ENCODE data around the gene WASHC4.

The WASHC4 gene

DNA sequence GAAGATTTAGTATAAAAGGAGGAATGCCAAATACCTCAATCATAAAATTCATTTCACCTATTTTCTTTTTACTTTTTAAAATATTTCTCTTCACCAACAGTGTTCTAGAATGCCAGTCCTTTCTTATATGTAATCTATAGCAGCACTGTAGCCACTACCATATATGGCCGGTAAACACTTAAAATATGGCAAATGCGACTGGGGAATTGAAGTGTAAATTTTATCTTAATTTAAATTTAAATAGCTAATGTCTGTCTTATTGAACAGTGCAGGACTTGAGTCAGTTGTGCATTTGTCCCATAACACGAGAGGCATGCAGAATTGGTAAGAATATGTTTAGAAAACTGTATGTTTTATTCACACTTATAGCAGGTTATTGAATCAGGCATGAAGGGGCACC is 50.1 kb downstream of the WASHC4 start:
- in situ Hi-C loops (cut with MboI; ENCODE audit: low pct_unique_long_range_greater_than_20kb, low sequenced_read_pairs, unreplicated experiment) = no loop called here
- no peak for DNase-seq (ENCODE audit: low spot score)
- TF ChIP-seq, protein P1, sequence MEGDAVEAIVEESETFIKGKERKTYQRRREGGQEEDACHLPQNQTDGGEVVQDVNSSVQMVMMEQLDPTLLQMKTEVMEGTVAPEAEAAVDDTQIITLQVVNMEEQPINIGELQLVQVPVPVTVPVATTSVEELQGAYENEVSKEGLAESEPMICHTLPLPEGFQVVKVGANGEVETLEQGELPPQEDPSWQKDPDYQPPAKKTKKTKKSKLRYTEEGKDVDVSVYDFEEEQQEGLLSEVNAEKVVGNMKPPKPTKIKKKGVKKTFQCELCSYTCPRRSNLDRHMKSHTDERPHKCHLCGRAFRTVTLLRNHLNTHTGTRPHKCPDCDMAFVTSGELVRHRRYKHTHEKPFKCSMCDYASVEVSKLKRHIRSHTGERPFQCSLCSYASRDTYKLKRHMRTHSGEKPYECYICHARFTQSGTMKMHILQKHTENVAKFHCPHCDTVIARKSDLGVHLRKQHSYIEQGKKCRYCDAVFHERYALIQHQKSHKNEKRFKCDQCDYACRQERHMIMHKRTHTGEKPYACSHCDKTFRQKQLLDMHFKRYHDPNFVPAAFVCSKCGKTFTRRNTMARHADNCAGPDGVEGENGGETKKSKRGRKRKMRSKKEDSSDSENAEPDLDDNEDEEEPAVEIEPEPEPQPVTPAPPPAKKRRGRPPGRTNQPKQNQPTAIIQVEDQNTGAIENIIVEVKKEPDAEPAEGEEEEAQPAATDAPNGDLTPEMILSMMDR (IDR thresholded peaks at IDR 0.05; ENCODE audit: extremely low read depth, insufficient read depth, missing control alignments) = no peak

DNA sequence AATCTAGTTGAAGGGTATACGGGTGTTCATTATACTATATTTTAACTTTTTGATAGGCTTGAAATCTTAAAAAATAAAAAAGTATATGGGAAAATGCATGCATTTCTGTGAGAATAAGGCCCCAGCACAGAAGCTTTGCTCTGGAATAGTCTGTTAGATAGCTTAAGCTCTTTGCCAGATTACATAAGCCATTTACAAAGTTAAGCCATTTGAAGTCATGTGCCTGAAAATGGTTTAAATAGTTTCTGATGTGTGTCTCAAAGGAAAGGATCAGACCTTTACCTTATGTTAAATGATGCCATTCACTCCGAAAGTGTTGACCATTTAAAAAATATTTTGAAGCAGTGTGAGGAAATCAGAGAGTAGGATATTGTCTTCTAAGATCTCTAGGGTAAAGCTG is 51.3 kb downstream of the WASHC4 start:
- in situ Hi-C loops (cut with MboI; ENCODE audit: low pct_unique_long_range_greater_than_20kb, low sequenced_read_pairs, unreplicated experiment) = no loop called here
- TF ChIP-seq, protein P1 (IDR thresholded peaks at IDR 0.05; ENCODE audit: extremely low read depth, insufficient read depth, missing control alignments) = no peak
- no peak for DNase-seq (ENCODE audit: low spot score)

DNA sequence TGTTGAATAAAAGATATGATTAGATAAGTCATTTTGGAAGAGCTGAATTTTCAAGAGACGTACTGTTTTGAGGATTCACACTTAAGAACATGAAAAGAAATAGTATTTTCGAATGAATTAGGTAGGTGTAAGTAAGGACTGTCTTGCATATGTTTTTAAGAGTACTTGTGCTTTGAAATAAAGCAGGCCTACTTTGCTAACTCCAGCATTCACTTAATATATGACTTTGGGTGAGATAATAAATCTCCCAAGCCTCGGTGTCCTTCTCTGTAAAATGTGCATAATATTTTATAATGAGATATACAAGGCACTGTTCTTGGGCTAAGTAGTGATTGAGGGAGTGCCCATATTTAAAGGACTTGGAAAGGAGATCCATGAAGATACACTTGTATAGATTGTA is 54.6 kb downstream of the WASHC4 start:
- TF ChIP-seq, protein P1 (IDR thresholded peaks at IDR 0.05; ENCODE audit: extremely low read depth, insufficient read depth, missing control alignments) = no peak
- no peak for DNase-seq (ENCODE audit: low spot score)
- in situ Hi-C loops (cut with MboI; ENCODE audit: low pct_unique_long_range_greater_than_20kb, low sequenced_read_pairs, unreplicated experiment) = no loop called here

GRCh38 chr12:105164068-105164467 is 56.5 kb downstream of the WASHC4 start:
- in situ Hi-C loops (cut with MboI; ENCODE audit: low pct_unique_long_range_greater_than_20kb, low sequenced_read_pairs, unreplicated experiment) = no loop called here
- TF ChIP-seq, protein P1 (IDR thresholded peaks at IDR 0.05; ENCODE audit: extremely low read depth, insufficient read depth, missing control alignments) = no peak
- no peak for DNase-seq (ENCODE audit: low spot score)

DNA sequence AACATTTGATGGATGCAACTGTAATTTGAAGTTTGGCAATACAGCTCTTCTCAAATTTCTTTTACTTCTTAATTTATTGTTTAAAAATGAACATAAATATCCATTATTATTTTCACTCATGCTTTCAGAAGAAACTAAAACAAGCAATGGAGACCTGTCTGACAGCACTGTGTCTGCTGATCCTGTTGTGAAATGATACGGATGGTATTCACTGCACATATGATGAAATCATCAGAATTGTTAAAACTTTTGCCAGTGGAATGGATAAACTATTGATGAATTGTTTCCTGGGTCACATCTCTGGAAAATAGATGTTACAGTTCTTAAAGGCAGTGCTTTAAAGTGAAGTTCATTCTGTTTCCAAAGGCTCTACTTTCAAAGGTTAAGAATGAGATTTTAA is 59.2 kb downstream of the WASHC4 start:
- TF ChIP-seq, protein P1 (IDR thresholded peaks at IDR 0.05; ENCODE audit: extremely low read depth, insufficient read depth, missing control alignments) = no peak
- in situ Hi-C loops (cut with MboI; ENCODE audit: low pct_unique_long_range_greater_than_20kb, low sequenced_read_pairs, unreplicated experiment) = no loop called here
- DNase-seq (ENCODE audit: low spot score) = no peak

DNA sequence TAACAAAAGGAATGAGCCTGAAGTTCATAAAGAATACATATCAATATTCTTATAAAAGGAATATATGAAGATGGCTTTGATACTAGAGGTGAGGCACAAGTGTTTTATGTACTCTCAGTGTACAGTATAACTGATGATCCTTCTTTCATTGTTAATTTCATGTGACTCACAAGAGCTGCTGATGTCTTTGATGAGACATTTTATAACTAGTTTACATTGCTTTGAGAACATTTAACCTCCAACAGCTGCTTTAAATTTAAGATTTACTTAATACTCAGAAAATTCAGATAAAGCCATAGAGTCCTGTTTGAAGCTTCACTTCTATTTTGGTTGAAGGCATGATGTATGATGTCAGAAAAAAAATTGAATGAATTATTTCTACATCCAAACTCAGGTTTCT is 59.8 kb downstream of the WASHC4 start:
- in situ Hi-C loops (cut with MboI; ENCODE audit: low pct_unique_long_range_greater_than_20kb, low sequenced_read_pairs, unreplicated experiment) = no loop called here
- TF ChIP-seq, protein P1 (IDR thresholded peaks at IDR 0.05; ENCODE audit: extremely low read depth, insufficient read depth, missing control alignments) = no peak
- DNase-seq (ENCODE audit: low spot score) = no peak

GRCh38 chr12:105168006-105168405 is 60.5 kb downstream of the WASHC4 start:
- DNase-seq (ENCODE audit: low spot score) = no peak
- in situ Hi-C loops (cut with MboI; ENCODE audit: low pct_unique_long_range_greater_than_20kb, low sequenced_read_pairs, unreplicated experiment) = no loop called here
- TF ChIP-seq, protein P1 (IDR thresholded peaks at IDR 0.05; ENCODE audit: extremely low read depth, insufficient read depth, missing control alignments) = no peak

Data from GM13977 (cell line).